Trophoblast cell (in vitro differentiated cells and primary cell): ENCODE data around the gene LRRN2.

Experiments used
- DNase-seq, 2 donors: peaks; one replicate each; pipeline ENCODE4 v3.0.0-alpha.2; 2016
- H2AFZ ChIP-seq: 2 replicates; pipeline ENCODE4 v1.6.1; 2013; ENCODE audit warnings: low read length, moderate library complexity, mild to moderate bottlenecking; ENCODE audit not compliant: insufficient read depth, poor library complexity
- H2AK5ac ChIP-seq: 2 replicates; pipeline ENCODE4 v1.6.1; 2013; ENCODE audit warnings: mild to moderate bottlenecking, low read length
- H2BK120ac ChIP-seq: 2 replicates; pipeline ENCODE4 v1.6.1; 2013; ENCODE audit warnings: low read length, mild to moderate bottlenecking, moderate library complexity; ENCODE audit not compliant: insufficient read depth, poor library complexity
- H2BK12ac ChIP-seq: 2 replicates; pipeline ENCODE4 v1.6.1; 2013; ENCODE audit warnings: mild to moderate bottlenecking, low read length, moderate library complexity
- H2BK5ac ChIP-seq: 2 replicates; pipeline ENCODE4 v1.6.1; 2013; ENCODE audit warnings: low read length, low read depth, moderate library complexity, mild to moderate bottlenecking; ENCODE audit not compliant: poor library complexity
- H3K14ac ChIP-seq: 2 replicates; pipeline ENCODE4 v1.6.1; 2013; ENCODE audit warnings: mild to moderate bottlenecking, low read length
- H3K18ac ChIP-seq: 2 replicates; pipeline ENCODE4 v1.6.1; 2013; ENCODE audit warnings: mild to moderate bottlenecking, low read length
- H3K23ac ChIP-seq: 2 replicates; pipeline ENCODE4 v1.6.1; 2013; ENCODE audit warnings: low read length
- H3K27ac ChIP-seq: 2 replicates; pipeline ENCODE4 v1.5.1; 2013; ENCODE audit warnings: low read depth, mild to moderate bottlenecking, inconsistent platforms, low read length, moderate library complexity
- H3K27me3 ChIP-seq: 2 replicates; pipeline ENCODE4 v1.6.1; 2013; ENCODE audit warnings: inconsistent platforms, mild to moderate bottlenecking, low read length, moderate library complexity; ENCODE audit not compliant: insufficient read depth
- H3K36me3 ChIP-seq, 2 experiments: 1 replicate in 1 of 2; 2 replicates in 1 of 2; pipeline ENCODE4 v1.6.1; 2013; ENCODE audit warnings: low read length in 2 of 2, mild to moderate bottlenecking in 2 of 2, moderate library complexity in 1 of 2; ENCODE audit not compliant: insufficient read depth in 2 of 2, control insufficient read depth in 1 of 2
- H3K4ac ChIP-seq: 2 replicates; pipeline ENCODE4 v1.6.1; 2013; ENCODE audit warnings: low read depth, mild to moderate bottlenecking, low read length, moderate library complexity
- H3K4me1 ChIP-seq, 2 experiments: 1 replicate in 1 of 2; 2 replicates in 1 of 2; pipeline ENCODE4 v1.6.1; 2013; ENCODE audit warnings: low read length in 2 of 2, mild to moderate bottlenecking in 2 of 2, moderate library complexity in 1 of 2; ENCODE audit not compliant: insufficient read depth in 2 of 2, control insufficient read depth in 1 of 2
- H3K4me2 ChIP-seq: 2 replicates; pipeline ENCODE4 v1.6.1; 2013; ENCODE audit warnings: inconsistent platforms, mild to moderate bottlenecking, low read length, moderate library complexity
- H3K4me3 ChIP-seq: 2 replicates; pipeline ENCODE4 v1.5.1; 2013; ENCODE audit warnings: mild to moderate bottlenecking, low read depth, low read length, inconsistent platforms
- H3K79me1 ChIP-seq: one replicate; pipeline ENCODE4 v1.6.1; 2013; ENCODE audit warnings: low read length
- H3K79me2 ChIP-seq: 2 replicates; pipeline ENCODE4 v1.6.1; 2013; ENCODE audit warnings: low read length, mild to moderate bottlenecking; ENCODE audit not compliant: control insufficient read depth, insufficient read depth, poor library complexity
- H3K9ac ChIP-seq: 2 replicates; pipeline ENCODE4 v1.6.1; 2013; ENCODE audit warnings: mild to moderate bottlenecking, low read length
- H3K9me3 ChIP-seq: 2 replicates; pipeline ENCODE4 v1.6.1; 2013; ENCODE audit warnings: low read depth, mild to moderate bottlenecking, control low read depth, inconsistent platforms, low read length; ENCODE audit not compliant: insufficient read depth
- H4K12ac ChIP-seq: 2 replicates; pipeline ENCODE4 v1.6.1; 2013; ENCODE audit warnings: low read depth, mild to moderate bottlenecking, low read length, moderate library complexity
- H4K8ac ChIP-seq: 2 replicates; pipeline ENCODE4 v1.6.1; 2013; ENCODE audit warnings: low read depth, mild to moderate bottlenecking, low read length, moderate library complexity
- H4K91ac ChIP-seq: one replicate; pipeline ENCODE4 v1.6.1; 2013; ENCODE audit warnings: low read depth, mild to moderate bottlenecking, low read length, moderate library complexity
- WGBS: extraction: QIAGEN DNeasy Blood & Tissue Kit; methylation state at CpG from one replicate; pipeline ENCODE4 v1.1.7; 2013; ENCODE audit warnings: missing lambda C conversion rate; ENCODE audit not compliant: insufficient read length, insufficient coverage; ENCODE audit errors: extremely low coverage; 5-methylcytosine and 5-hydroxymethylcytosine counted together

Gene LRRN2

DNA sequence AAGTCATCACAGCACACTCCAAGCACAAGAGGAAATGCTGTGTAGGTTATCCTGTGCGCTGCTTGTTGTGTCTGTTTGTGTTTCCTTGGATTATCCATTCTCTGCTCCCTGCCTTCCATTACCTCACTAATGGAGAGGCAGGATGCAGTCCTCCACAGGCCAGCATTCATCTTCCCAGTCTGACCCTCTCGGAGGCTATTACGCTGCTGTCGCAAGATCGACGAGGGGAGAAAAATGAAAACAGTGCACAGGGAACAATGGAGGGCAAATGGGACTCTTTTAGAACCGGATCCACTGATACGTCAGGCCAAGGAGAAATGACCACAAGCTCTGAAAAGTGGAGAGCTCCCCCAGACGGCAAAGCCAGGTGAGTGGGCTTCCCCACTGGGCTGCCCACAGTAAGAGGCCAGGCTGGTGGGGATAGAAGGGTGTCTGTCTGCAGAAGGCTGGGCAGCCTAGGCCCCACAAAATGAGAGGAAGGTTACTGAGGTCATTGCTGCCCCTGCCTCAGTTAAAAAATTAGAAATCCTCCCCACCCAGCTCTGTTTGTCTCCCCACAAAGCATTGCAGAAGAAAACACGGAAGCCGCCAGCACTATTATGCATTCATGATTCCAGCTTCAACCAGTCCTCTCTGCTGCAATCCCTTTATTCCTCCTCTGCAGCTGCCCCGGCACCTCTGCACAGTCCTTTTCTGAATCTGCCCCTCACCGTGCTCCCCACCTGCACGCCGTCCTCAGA is 21.7 kb downstream of the LRRN2 start:
- Histone ChIP-seq H3K27ac (no peak overlapping the region), H3K14ac (no peak overlapping the region), H2AK5ac (no peak overlapping the region), H3K4me2 (no peak overlapping the region), H3K79me1 (no peaks in the 10 kb centered on the region), H3K23ac (no peak overlapping the region), H2AFZ (no peak overlapping the region), H3K27me3 (no peaks in the 10 kb centered on the region), H3K79me2 (no peaks in the 10 kb centered on the region), H3K9me3 (no peaks in the 10 kb centered on the region), H3K4ac (no peak overlapping the region), H3K9ac (no peak overlapping the region), H2BK5ac (no peak overlapping the region), H3K4me3 (no peak overlapping the region), H3K18ac (no peak overlapping the region), H2BK120ac (no peak overlapping the region), H4K91ac (no peak overlapping the region), H3K4me1 (no peaks in the 10 kb centered on the region), H4K8ac (no peak overlapping the region), H4K12ac (no peak overlapping the region), H3K36me3 (no peaks in the 10 kb centered on the region), H2BK12ac (no peak overlapping the region)
- WGBS: no CpG with 5 or more reads among the region's 15 CpGs
- no peak for DNase-seq

DNA sequence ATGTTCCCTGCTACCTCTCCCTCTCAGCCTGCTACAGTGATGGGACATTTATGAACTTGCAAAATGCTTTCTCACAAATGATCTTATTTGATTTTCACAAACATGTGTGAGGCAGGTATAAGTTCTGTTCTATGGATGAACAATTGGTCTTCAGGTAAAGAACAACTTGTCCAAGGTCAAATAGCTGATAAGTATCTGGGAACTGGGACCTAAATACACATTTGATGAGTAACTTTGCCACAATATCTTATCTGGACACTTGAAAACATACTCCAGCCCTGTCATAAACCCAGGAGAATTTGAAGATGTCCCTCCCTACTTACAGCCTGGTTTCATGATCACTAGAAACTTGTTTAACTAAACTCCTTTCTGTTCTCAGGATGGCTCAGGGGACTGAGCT is 23.0 kb downstream of the LRRN2 start:
- Histone ChIP-seq H3K23ac (no peak overlapping the region), H2BK120ac (no peak overlapping the region), H3K27me3 (no peaks in the 10 kb centered on the region), H2BK5ac (no peak overlapping the region), H3K4me3 (no peak overlapping the region), H2AFZ (no peak overlapping the region), H4K12ac (no peak overlapping the region), H3K14ac (no peak overlapping the region), H4K91ac (no peak overlapping the region), H3K79me1 (no peaks in the 10 kb centered on the region), H3K79me2 (no peaks in the 10 kb centered on the region), H3K27ac (no peak overlapping the region), H4K8ac (no peak overlapping the region), H3K9ac (no peak overlapping the region), H3K4ac (no peak overlapping the region), H3K4me2 (no peak overlapping the region), H3K36me3 (no peaks in the 10 kb centered on the region), H3K9me3 (no peaks in the 10 kb centered on the region), H2BK12ac (no peak overlapping the region), H3K4me1 (no peaks in the 10 kb centered on the region), H2AK5ac (no peak overlapping the region), H3K18ac (no peak overlapping the region)
- no peak for DNase-seq

DNA sequence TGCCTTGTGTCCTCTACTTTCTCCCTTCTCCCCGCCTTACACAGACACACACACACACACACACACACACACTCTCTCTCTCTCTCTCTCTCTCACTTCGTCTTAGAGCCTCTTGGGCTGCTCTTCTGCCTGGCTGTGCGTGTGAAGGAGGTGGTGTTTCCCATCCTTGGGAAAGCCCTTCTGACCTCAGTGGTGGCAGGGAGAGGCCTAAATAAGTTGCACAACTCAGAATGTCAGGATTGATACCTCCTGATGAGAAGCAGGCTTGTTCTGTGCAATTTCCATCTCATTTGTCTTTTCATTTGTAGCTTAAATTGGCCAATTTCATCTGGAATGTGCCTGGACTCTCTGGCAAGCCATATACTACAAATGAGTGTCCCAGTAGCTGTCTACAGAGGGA is 25.0 kb downstream of the LRRN2 start:
- Histone ChIP-seq H2BK120ac (no peak overlapping the region), H4K91ac (no peak overlapping the region), H3K79me2 (no peaks in the 10 kb centered on the region), H3K4me2 (no peak overlapping the region), H2BK5ac (no peak overlapping the region), H3K18ac (no peak overlapping the region), H3K36me3 (no peaks in the 10 kb centered on the region), H3K27me3 (no peaks in the 10 kb centered on the region), H4K12ac (no peak overlapping the region), H2AFZ (no peak overlapping the region), H3K27ac (no peak overlapping the region), H3K9ac (no peak overlapping the region), H2AK5ac (no peak overlapping the region), H2BK12ac (no peak overlapping the region), H4K8ac (no peak overlapping the region), H3K79me1 (no peaks in the 10 kb centered on the region), H3K4ac (no peak overlapping the region), H3K9me3 (no peaks in the 10 kb centered on the region), H3K4me1 (no peaks in the 10 kb centered on the region), H3K4me3 (no peak overlapping the region), H3K14ac (no peak overlapping the region), H3K23ac (no peak overlapping the region)
- no peak for DNase-seq
- WGBS: no CpG with 5 or more reads among the region's 3 CpGs

DNA sequence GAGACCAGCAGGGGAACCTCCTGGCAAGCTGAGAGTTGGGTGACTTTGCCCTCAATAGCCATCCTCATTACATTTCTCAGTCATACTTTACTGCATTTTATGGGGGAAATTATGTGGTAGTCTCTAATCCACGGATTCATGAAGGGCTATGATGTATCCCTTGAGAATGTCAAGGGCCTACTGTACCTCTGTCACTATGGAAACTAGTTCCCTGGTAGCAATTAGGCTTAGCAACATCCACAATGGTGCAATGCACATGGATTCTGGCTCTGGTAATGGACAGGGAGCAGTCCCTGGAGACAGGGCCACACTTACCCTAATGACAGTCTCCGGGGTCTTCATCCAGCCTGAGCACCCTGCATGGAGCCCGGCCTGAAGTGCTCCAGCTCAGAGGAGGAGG is 26.5 kb downstream of the LRRN2 start:
- H3K79me1 ChIP-seq: no peaks in the 10 kb centered on the region
- H3K23ac ChIP-seq: no peak overlapping the region
- H3K4me3 ChIP-seq: no peak overlapping the region
- no peak overlapping the region for H2BK120ac ChIP-seq
- H2BK12ac ChIP-seq: no peak overlapping the region
- no peak overlapping the region for H3K14ac ChIP-seq
- no peak overlapping the region for H3K4ac ChIP-seq
- H3K4me2 ChIP-seq: no peak overlapping the region
- no peak overlapping the region for H4K12ac ChIP-seq
- H2BK5ac ChIP-seq: no peak overlapping the region
- H4K91ac ChIP-seq: no peak overlapping the region
- H3K4me1 ChIP-seq: no peaks in the 10 kb centered on the region
- no peaks in the 10 kb centered on the region for H3K79me2 ChIP-seq
- H4K8ac ChIP-seq: no peak overlapping the region
- no peak overlapping the region for H2AK5ac ChIP-seq
- peak in 1 of 2 donors; percentile 8 for DNase-seq
- H3K36me3 ChIP-seq: no peaks in the 10 kb centered on the region
- H2AFZ ChIP-seq: no peak overlapping the region
- no peaks in the 10 kb centered on the region for H3K9me3 ChIP-seq
- WGBS: no CpG with 5 or more reads among the region's 3 CpGs
- H3K27ac ChIP-seq: no peak overlapping the region
- H3K18ac ChIP-seq: no peak overlapping the region
- H3K27me3 ChIP-seq: no peaks in the 10 kb centered on the region
- no peak overlapping the region for H3K9ac ChIP-seq
